ENCODE results near the gene PANX2. TPM values are rescaled to one million over a fixed set of nuclear protein-coding genes. Genes with fewer than 3 reads are reported as not detected.

The PANX2 gene
- total and polyA plus RNA-seq, 2 of the 4 experiments (the other 2 are of a cell fraction): 0.18 to 1.7 TPM

DNA sequence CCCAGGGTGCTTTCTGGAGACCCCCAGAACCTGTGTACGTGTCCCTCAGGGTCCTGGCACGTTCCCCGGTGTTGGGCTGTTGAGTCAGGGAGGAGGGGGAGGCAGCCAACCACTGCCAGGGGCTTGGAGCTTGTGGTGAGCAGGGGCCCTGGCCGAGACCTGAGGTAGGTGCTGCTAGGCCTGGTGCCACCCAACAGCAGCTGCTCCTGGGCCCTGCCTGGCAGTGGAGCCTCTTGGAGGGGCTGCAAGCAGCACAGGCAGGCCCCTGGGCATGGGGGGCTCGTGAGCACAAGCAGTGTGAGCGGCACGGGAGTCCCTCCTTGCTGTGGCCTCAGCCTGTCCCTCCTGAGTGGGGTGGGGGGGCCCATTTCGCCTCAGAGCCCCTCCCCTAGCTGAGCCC, 23.1 kb downstream of the PANX2 start:
- no peak overlapping the region for H3K27ac ChIP-seq (ENCODE audit: insufficient read depth, low read length)

More for the DNA sequence above, 23.1 kb downstream of the PANX2 start:
- no peak overlapping the region for H2BK5ac ChIP-seq (ENCODE audit: low read depth, low read length, poor library complexity, severe bottlenecking)
- H3K4ac ChIP-seq (ENCODE audit: low read depth, low read length): no peak overlapping the region
- H3K23ac ChIP-seq (ENCODE audit: low read depth, low read length): no peak overlapping the region
- in situ Hi-C loops (cut with MboI; ENCODE audit: low sequenced_read_pairs): no loop called here
- H2BK20ac ChIP-seq (ENCODE audit: low read depth, low read length): no peak overlapping the region
- no peaks in the 10 kb centered on the region for H3K9me3 ChIP-seq (ENCODE audit: control insufficient read depth, insufficient read depth, low read length)
- no peak overlapping the region for H3K9ac ChIP-seq (ENCODE audit: low read depth, low read length)
- H3K36me3 ChIP-seq (ENCODE audit: control insufficient read depth, insufficient read depth, low read length): peaks cover 35% of the 10 kb centered on the region
- dilution Hi-C loops (cut with HindIII; ENCODE audit: low sequenced_read_pairs, unreplicated experiment): no loop called here
- no peak overlapping the region for H2BK15ac ChIP-seq (ENCODE audit: low read depth, low read length)
- peaks cover 13% of the 10 kb centered on the region; the same call in 1 of the 2 replicates for H3K4me1 ChIP-seq (ENCODE audit: control insufficient read depth, insufficient read depth, low read length)
- no peak overlapping the region for H3K14ac ChIP-seq (replicated peaks; ENCODE audit: low read depth, low read length)
- peaks cover 39% of the 10 kb centered on the region for H4K20me1 ChIP-seq (ENCODE audit: insufficient read depth, low read length)
- H2AK5ac ChIP-seq (ENCODE audit: low read depth, low read length): no peak overlapping the region
- no peak overlapping the region for H3K4me2 ChIP-seq (ENCODE audit: low read depth, low read length)
- H2BK120ac ChIP-seq (ENCODE audit: low read depth, low read length): no peak overlapping the region
- no peak overlapping the region for H4K8ac ChIP-seq (ENCODE audit: low read depth in 2 of 2, low read length in 2 of 2)
- BruUV-seq (replicated peaks): no TSS peak
- H4K91ac ChIP-seq (ENCODE audit: insufficient read depth, low read depth, low read length): no peak overlapping the region
- no peak overlapping the region for H4K5ac ChIP-seq (ENCODE audit: low read depth, low read length)
- POLR2A ChIA-PET (ENCODE audit: unreplicated experiment): no interaction called here
- no peak overlapping the region for H3K4me3 ChIP-seq (ENCODE audit: insufficient read depth, low read depth, low read length)
- no peak overlapping the region for H2AK9ac ChIP-seq (replicated peaks; ENCODE audit: low read depth, low read length, poor library complexity)
- intact Hi-C loops (cut with micrococcal nuclease): no loop called here
- peaks cover 12 to 49% of the 10 kb centered on the region in 2 experiments for H3K79me1 ChIP-seq (ENCODE audit: low read depth in 1 of 2, low read length in 2 of 2)
- no peaks in the 10 kb centered on the region for H3K27me3 ChIP-seq (ENCODE audit: control insufficient read depth, insufficient read depth, low read length)
- no peak overlapping the region for H2AFZ ChIP-seq (replicated peaks; ENCODE audit: low read length, poor library complexity)
- TF ChIP-seq MAZ (IDR thresholded peaks at IDR 0.05; ENCODE audit: borderline replicate concordance, low read depth, low read length) (no peak), SMC3 (IDR thresholded peaks at IDR 0.05; ENCODE audit: low read depth, low read length) (no peak), MAFK (IDR thresholded peaks at IDR 0.05; ENCODE audit: low read depth, low read length) (no peak), POLR2A (IDR thresholded peaks at IDR 0.05; ENCODE audit: low read depth, low read length) (no peak), RFX5 (IDR thresholded peaks at IDR 0.05; ENCODE audit: low read depth, low read length) (no peak), RCOR1 (IDR thresholded peaks at IDR 0.05; ENCODE audit: insufficient replicate concordance, low read length) (no peak), MXI1 (IDR thresholded peaks at IDR 0.05; ENCODE audit: borderline replicate concordance, low read depth, low read length) (no peak), RAD21 (IDR thresholded peaks at IDR 0.05; ENCODE audit: low read length) (no peak), FOS (IDR thresholded peaks at IDR 0.05; ENCODE audit: low read depth, low read length) (no peak), CEBPB (IDR thresholded peaks at IDR 0.05; ENCODE audit: low read depth, low read length) (no peak), NFE2L2 (IDR thresholded peaks at IDR 0.05; ENCODE audit: low read depth, low read length) (no peak), BHLHE40 (IDR thresholded peaks at IDR 0.05; ENCODE audit: low read depth, low read length) (no peak), CHD1 (IDR thresholded peaks at IDR 0.05; ENCODE audit: low read depth, low read length) (no peak)
- TF ChIP-seq, protein P1, sequence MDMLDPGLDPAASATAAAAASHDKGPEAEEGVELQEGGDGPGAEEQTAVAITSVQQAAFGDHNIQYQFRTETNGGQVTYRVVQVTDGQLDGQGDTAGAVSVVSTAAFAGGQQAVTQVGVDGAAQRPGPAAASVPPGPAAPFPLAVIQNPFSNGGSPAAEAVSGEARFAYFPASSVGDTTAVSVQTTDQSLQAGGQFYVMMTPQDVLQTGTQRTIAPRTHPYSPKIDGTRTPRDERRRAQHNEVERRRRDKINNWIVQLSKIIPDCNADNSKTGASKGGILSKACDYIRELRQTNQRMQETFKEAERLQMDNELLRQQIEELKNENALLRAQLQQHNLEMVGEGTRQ (IDR thresholded peaks at IDR 0.05; ENCODE audit: low read depth, low read length): no peak
- TF ChIP-seq, protein P2, sequence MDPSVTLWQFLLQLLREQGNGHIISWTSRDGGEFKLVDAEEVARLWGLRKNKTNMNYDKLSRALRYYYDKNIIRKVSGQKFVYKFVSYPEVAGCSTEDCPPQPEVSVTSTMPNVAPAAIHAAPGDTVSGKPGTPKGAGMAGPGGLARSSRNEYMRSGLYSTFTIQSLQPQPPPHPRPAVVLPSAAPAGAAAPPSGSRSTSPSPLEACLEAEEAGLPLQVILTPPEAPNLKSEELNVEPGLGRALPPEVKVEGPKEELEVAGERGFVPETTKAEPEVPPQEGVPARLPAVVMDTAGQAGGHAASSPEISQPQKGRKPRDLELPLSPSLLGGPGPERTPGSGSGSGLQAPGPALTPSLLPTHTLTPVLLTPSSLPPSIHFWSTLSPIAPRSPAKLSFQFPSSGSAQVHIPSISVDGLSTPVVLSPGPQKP (IDR thresholded peaks at IDR 0.05; ENCODE audit: borderline replicate concordance, low read depth, low read length): no peak
- 100% methylated on average over 1 of the region's 8 CpGs; no CpG with 5 or more reads in 1 of the 2 experiments for WGBS, 2 experiments (ENCODE audit: extremely low coverage in 2 of 2, insufficient read length in 1 of 2)
- H3K56ac ChIP-seq (ENCODE audit: extremely low read depth, insufficient read depth, low read length): no peak overlapping the region
- 0 out of 2 replicates have a peak, but pooled peaks cover 3% of the 10 kb centered on the region for H3K9me1 ChIP-seq (ENCODE audit: insufficient read depth, low read length)
- no peak for DNase-seq
- CTCF ChIA-PET: no interaction called here
- no peak overlapping the region for H3K18ac ChIP-seq (ENCODE audit: low read depth, low read length)
- ATAC-seq (ENCODE audit: low read depth): no peak

All from IMR-90 (cell line).